Measurements from ENCODE around the gene TPO. TPM values are rescaled to one million over a fixed set of nuclear protein-coding genes. Genes with fewer than 3 reads are reported as not detected.

TPO gene
- total and polyA plus RNA-seq, 8 donors: 0.19 to 8.2 (median 0.49) TPM; not detected in 1

DNA sequence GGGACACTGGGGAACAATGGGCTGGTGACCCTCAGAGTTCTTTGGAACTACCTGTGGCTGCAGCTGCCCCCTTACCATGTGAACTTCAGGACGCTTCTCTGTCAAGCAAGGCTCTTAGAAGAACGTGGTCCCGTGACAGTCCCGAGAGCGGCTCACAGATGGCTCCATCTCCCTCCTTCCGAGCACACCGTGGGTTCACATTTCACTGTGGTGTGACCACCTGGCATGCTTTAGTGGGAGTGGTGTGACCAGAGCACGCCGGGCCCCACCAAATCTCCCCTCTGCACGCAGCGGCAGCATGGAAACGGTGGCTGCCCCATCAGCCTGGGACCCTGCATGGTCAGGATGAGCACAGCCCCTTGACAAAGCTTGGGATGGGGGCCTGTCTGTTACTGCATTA, 9.7 kb upstream of the TPO start:
- DNase-seq: no peak
- 86 to 87% methylated on average over 12 of the region's 12 CpGs for WGBS, 2 donors
- no peak for ATAC-seq

DNA sequence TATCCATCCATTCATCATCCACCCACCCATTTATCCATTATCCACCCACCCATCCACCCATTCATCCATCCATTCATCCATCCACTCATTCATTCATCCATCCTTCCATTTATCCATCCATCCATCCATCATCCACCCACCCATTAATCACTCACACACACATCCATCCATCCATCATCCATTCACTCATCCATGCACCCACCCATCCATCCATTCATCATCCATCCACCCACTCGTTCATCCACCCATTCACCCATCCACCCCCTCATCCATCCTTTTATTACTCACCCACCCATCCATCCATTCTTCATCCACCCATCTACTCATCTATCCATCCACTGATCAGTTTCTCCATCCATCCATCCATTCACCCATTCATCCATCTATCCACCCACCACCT, 8.1 kb upstream of the TPO start:
- ATAC-seq (no peak), DNase-seq (no peak), FAIRE-seq (no peak)
- WGBS, 2 donors: 61 to 70% methylated on average over 1 of the region's 1 CpG
- Histone ChIP-seq H3K9me3 (no peaks in the 10 kb centered on the region), H3K27ac (no peak overlapping the region), H3K4me1 (no peaks in the 10 kb centered on the region), H3K27me3 (no peaks in the 10 kb centered on the region), H3K36me3 (no peaks in the 10 kb centered on the region), H3K4me3 (no peak overlapping the region)
- TF ChIP-seq, protein P1, sequence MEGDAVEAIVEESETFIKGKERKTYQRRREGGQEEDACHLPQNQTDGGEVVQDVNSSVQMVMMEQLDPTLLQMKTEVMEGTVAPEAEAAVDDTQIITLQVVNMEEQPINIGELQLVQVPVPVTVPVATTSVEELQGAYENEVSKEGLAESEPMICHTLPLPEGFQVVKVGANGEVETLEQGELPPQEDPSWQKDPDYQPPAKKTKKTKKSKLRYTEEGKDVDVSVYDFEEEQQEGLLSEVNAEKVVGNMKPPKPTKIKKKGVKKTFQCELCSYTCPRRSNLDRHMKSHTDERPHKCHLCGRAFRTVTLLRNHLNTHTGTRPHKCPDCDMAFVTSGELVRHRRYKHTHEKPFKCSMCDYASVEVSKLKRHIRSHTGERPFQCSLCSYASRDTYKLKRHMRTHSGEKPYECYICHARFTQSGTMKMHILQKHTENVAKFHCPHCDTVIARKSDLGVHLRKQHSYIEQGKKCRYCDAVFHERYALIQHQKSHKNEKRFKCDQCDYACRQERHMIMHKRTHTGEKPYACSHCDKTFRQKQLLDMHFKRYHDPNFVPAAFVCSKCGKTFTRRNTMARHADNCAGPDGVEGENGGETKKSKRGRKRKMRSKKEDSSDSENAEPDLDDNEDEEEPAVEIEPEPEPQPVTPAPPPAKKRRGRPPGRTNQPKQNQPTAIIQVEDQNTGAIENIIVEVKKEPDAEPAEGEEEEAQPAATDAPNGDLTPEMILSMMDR (IDR thresholded peaks at IDR 0.05): no peak
- intact Hi-C loops (cut with DNase I): no loop called here

More for the DNA sequence above, 9.7 kb upstream of the TPO start:
- H3K4me1 ChIP-seq: no peaks in the 10 kb centered on the region
- H3K27me3 ChIP-seq: no peaks in the 10 kb centered on the region
- no peaks in the 10 kb centered on the region for H3K36me3 ChIP-seq
- no peak for FAIRE-seq
- H3K4me3 ChIP-seq: no peak overlapping the region
- H3K27ac ChIP-seq: no peak overlapping the region
- no peaks in the 10 kb centered on the region for H3K9me3 ChIP-seq
- TF ChIP-seq, protein P1 (IDR thresholded peaks at IDR 0.05): no peak
- intact Hi-C loops (cut with DNase I): no loop called here

DNA sequence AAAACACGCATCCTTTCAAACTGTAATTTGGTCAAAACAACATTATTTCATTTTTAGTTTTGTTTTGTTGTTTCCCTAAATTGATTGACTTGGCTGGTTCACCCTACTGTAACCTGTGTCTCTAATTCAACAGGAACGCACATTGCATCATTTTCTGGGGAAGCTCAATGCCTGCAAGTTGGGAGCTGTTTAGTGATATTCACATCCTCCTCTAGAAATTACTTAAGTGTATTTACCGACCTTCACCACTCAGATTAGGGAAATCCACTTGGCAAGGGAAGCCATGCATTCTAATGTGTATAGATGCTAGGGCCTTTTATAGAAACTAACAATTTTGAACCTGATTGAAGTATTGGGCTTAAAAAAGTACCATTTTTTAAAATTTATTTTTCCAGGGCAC, 7.3 kb upstream of the TPO start:
- intact Hi-C loops (cut with DNase I): no loop called here
- TF ChIP-seq, protein P1 (IDR thresholded peaks at IDR 0.05): no peak
- H3K36me3 ChIP-seq: no peaks in the 10 kb centered on the region
- H3K4me1 ChIP-seq: no peaks in the 10 kb centered on the region
- ATAC-seq (peak in 1 of 4 donors; percentile 70), FAIRE-seq (no peak), DNase-seq (no peak)
- WGBS, 2 donors: 49 to 57% methylated on average over 3 of the region's 3 CpGs
- no peaks in the 10 kb centered on the region for H3K27me3 ChIP-seq
- no peak overlapping the region for H3K27ac ChIP-seq
- H3K9me3 ChIP-seq: no peaks in the 10 kb centered on the region
- no peak overlapping the region for H3K4me3 ChIP-seq

DNA sequence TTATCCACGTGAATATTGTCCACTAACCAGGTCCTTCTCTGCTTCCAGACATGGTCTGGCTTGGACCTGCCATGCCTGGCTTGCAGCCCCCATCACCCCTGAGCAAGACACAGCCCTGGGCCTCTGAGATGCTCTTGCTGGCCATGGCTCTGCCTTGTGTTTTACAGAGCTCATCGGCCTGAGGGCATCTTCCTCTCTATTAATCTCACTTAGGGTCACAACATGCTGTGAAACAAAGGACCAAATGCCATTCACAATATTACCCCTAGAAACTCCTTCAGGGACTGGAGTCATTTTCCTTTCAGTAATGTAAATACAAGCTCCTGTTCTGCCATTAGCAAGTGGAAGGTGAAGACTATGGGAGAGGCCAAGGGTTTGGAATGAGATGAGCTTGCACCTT, 6.8 kb upstream of the TPO start:
- DNase-seq (no peak), FAIRE-seq (no peak), ATAC-seq (no peak)
- H3K27me3 ChIP-seq: no peaks in the 10 kb centered on the region
- no peaks in the 10 kb centered on the region for H3K9me3 ChIP-seq
- no peaks in the 10 kb centered on the region for H3K4me1 ChIP-seq
- 77 to 85% methylated on average over 2 of the region's 2 CpGs for WGBS, 2 donors
- TF ChIP-seq, protein P1 (IDR thresholded peaks at IDR 0.05): no peak
- no peak overlapping the region for H3K27ac ChIP-seq
- H3K4me3 ChIP-seq: no peak overlapping the region
- H3K36me3 ChIP-seq: no peaks in the 10 kb centered on the region
- intact Hi-C loops (cut with DNase I): no loop called here

DNA sequence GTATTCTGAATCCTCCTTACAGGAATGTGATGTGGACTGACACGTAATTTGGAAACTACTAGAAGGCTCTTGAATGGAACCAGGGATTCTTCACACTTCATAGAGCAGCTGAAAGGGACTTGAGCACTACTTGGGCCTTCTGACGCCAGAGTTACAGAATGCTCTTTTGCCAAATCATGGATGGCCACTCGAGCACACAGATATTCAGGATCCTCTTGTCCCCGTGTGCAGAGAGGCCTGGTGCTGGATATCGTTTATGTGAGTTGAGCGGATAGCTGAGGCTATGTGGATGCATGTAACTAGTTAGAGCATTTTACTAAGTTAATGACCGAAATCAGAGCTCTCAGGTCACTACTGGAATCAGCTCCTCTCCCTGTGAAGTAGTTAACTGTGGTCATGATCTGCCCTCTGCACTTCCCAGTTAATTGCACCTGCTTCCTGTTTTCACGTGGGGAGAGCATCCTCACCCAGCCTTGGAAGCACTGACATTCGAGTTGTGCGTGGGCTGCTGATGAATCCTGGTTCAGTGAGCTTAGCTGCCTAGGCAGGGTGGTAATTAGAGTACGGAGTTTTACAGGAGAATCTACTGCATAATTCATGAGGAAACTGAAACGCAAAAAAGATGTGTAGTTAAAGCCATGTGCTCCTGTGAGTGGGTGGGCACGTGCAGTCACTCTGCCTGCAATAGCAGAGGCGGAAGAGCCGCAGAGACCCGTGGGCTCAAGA, 5.2 kb upstream of the TPO start:
- Histone ChIP-seq H3K4me1 (no peaks in the 10 kb centered on the region), H3K36me3 (no peaks in the 10 kb centered on the region), H3K27me3 (no peaks in the 10 kb centered on the region), H3K4me3 (no peak overlapping the region), H3K27ac (no peak overlapping the region), H3K9me3 (no peaks in the 10 kb centered on the region)
- TF ChIP-seq, protein P1 (IDR thresholded peaks at IDR 0.05): no peak
- WGBS, 2 donors: 78 to 81% methylated on average over 16 of the region's 16 CpGs
- FAIRE-seq: no peak
- DNase-seq: no peak
- intact Hi-C loops (cut with DNase I): no loop called here
- no peak for ATAC-seq

All from pancreas (tissue), 10 donors.